NK-92 treated with Interleukin-12 subunit alpha and Interleukin-12 subunit beta, amount 100 ng/mL, for 24 hours (cell line): Measurements from ENCODE around the gene IFT80.
A peak's percentile ranks its signal among the peaks of the same experiment; 100 is the strongest.

Experiments used
- DNase-seq: peaks from one replicate; lab custom pipeline; 2025; lab: John Stamatoyannopoulos, UW

The IFT80 gene

GRCh38 chr3:160400702-160401150, 1.7 kb upstream of the IFT80 start:
- DNase-seq = peak; percentile 55

- peak; percentile 52 for DNase-seq
Measured at GRCh38 chr3:160400030-160400701, 1.1 kb upstream of the IFT80 start.

DNA sequence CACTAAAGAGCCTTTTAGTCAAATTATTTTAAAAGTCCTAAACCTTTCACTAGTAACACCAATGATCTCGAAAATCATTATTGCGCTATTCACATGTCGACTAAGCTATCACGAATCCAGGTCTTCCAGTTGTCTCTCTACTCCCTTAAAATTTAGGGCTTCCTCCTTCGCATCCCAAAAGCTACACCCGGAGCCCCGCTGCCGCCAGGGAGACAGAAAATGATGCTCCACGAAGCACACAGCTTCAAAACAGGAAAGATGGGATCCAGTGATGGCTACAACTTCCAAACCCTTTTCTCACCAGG, 253 bp downstream of the IFT80 start:
- DNase-seq = no peak

DNA sequence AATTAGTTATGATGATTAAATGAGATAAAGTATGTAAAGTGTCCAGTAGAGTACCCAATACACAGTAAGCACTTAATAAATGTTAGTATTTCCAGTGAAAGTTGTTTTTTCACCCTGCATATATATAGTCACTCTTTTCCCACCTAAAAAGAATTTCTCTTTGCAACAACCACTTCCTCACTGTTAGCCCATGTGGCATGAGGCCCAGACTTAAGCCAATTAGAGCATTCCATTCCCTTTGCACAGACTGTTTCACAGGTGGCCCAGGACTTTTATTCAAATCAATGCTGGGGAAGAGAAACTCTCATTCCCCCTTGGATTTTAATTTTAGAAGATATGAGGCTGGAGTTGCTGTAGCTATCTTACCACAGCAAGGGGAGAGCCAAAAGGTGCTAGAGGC, 3.7 kb downstream of the IFT80 start:
- DNase-seq = no peak

DNA sequence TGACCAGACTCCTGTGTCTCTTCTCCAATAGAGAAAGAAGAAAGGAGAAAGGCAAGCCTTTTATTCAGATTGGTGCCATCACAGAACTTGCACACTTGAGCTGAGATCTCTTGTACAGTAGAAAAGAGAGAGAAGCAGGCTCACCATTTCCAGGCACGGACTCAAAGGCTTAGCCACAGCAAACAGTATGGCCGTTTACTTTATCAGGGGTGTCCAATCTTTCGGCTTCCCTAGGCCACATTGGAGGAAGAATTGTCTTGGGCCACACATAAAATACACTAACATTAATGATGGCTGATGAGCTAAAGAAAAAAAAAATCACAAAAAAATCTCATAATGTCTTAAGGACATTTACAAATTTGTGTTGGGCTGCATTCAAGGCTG, 5.0 kb downstream of the IFT80 start:
- no peak for DNase-seq

- no peak for DNase-seq
Measured at GRCh38 chr3:160393346-160394008, 5.5 kb downstream of the IFT80 start.

GRCh38 chr3:160392798-160393197, 6.2 kb downstream of the IFT80 start:
- DNase-seq = no peak

GRCh38 chr3:160390565-160391138, 8.4 kb downstream of the IFT80 start:
- DNase-seq = no peak

- no peak for DNase-seq
Measured at GRCh38 chr3:160384639-160385318, 14.2 kb downstream of the IFT80 start.

- DNase-seq = no peak
Measured at GRCh38 chr3:160381470-160381869, 17.6 kb downstream of the IFT80 start.

- DNase-seq = no peak
Measured at GRCh38 chr3:160379628-160380214, 19.3 kb downstream of the IFT80 start.

GRCh38 chr3:160378331-160379109, 20.5 kb downstream of the IFT80 start:
- DNase-seq = no peak

GRCh38 chr3:160376681-160377080, 22.3 kb downstream of the IFT80 start:
- DNase-seq = no peak

- no peak for DNase-seq
Measured at GRCh38 chr3:160374925-160375324, 24.1 kb downstream of the IFT80 start.

- DNase-seq = no peak
Measured at GRCh38 chr3:160374472-160374871, 24.6 kb downstream of the IFT80 start.

DNA sequence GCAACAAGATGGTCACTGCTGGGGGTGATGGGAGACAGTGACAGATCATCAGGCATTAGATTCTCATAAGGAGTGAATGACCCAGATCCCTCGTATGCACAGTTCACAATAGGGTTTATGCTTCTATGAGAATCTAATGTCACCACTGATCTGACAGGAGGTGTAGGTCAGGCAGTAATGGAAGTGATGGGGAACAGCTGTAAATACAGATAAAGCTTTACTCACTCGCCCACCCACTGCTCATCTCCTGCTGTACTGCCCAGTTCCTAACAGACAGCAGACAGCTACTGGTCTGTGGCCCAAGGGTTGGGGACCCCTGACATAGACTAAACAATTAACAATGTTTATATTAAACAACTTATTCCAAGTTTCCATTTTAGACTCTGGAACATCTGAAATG, 25.4 kb downstream of the IFT80 start:
- no peak for DNase-seq

DNA sequence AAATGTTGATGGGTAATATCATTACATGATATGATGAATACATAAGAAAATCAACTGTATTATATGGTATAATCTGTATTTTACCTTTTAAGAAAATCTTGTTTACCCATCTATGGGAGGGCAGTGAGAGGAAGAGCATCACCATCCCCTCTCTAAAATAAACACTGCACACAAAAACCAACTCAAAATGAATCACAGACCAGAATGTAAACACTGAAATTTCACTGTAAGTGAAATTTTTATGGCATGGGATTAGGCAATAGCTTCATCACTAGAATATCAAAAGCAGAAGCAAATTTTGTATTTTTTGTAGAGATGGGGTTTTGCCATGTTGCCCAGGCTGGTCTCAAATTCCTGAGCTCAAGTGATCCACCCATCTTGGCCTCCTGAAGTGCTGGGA, 26.2 kb downstream of the IFT80 start:
- no peak for DNase-seq

DNA sequence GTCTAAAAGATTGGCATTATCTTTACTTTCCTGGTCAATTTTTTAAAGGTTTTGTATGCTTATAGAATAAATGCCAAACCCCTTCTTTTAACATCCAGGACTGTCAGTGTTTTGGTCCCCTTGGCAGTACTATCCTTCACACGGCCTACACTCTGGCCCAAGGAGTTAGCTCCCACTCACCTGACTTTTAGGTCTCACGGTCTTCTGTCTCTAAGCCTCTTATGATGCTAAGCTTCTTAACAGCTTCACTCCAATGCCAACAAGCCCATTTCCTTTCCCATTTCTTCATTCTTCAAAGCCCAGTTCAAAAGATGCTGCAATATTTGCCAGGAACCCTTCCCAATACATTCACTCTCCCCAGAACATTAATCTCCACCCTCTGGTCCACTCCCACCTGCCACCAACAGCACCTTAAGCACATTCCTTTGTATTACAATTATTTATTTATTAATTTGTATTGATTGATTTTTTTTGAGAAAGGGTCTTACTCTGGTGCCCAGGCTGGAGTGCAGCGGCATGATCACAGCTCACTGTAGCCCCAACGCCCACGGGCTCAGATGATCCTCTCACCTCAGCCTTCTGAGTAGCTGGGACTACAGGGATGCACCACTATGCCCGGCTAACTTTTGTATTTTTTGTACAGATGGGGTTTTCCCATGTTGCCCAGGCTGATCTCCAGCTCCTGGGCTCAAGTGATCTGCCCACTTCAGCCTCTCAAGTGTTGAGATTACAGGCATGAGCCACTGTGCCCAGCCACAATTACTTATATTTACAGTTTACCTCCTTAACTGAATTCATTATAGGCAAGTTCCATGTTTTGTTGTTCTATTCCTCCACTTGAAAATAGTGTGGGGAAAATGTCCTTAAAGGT, 27.8 kb downstream of the IFT80 start:
- DNase-seq = no peak

- DNase-seq = no peak
Measured at GRCh38 chr3:160369784-160370183, 29.2 kb downstream of the IFT80 start.

- no peak for DNase-seq
Measured at GRCh38 chr3:160368804-160369203, 30.2 kb downstream of the IFT80 start.
